Epithelial cell of proximal tubule (primary cell): Measurements from ENCODE around the gene DLK1. TPM values are rescaled to one million over a fixed set of nuclear protein-coding genes. Genes with fewer than 3 reads are reported as not detected.

Experiments
- DNase-seq: peaks from one replicate; pipeline ENCODE4 v3.0.0-alpha.2; 2011; ENCODE audit warnings: low read depth
- H3K4me3 ChIP-seq: 2 replicates; pipeline ENCODE4 v1.5.1; 2011; ENCODE audit warnings: low read depth, mild to moderate bottlenecking, low read length
- total RNA-seq: library from RNA; depleted of rRNA; stranded (reverse); fragments of >200 nt; gene quantifications from 2 replicates; pipeline ENCODE4 v1.2.3, GENCODE V29; 2015
- TF ChIP-seq, protein P1 (sequence below): conservative IDR thresholded peaks from 2 replicates; pipeline ENCODE4 v1.5.1; 2012; ENCODE audit warnings: low read depth, mild to moderate bottlenecking, low read length

DLK1 gene
- total RNA-seq, 1 donor from 2014 or later = not detected

DNA sequence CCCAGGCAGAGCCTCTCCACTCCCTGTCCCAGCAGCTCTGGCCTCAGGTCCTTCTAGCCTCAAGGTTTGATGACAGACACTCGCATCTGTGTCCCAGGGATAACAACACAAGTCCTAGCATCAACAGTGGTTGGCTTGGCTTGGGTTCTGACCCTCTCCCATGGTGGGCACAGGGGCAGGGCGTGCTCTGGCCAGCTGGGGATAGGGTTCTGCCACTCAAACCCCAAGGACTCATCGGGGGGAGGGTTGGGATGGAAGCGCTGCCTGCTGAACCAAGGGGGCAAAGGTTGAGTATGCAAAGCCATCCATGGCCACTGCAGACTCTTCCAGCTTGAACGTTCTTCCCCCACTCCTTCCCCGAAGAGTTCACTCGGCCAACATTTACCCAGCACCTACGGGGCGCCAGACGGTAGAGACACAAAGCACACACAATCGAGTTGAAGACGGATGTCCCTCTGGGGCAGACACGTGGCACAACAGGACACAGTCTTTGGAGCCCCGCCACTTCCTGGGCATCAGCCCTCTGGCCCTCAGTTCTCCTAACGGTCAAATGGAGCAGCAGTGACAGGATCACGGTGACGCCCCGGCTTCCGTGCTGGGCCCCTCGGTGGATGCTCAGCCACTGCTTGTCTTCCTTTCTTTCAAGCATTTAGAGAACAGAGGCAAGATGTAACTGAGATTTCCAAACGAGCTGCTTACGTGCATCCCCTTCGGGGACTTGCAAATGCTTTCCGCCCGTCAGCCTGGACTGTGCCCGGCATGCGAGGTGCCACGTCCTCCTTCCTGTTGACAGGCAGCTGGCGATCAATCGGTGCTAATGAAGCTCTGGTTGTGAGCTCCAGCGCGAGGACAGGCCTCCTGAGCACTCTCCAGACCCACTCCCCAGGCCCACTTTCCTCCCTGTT, 42.6 kb downstream of the DLK1 start:
- no peak overlapping the region for H3K4me3 ChIP-seq
- DNase-seq = no peak
- TF ChIP-seq, protein P1, sequence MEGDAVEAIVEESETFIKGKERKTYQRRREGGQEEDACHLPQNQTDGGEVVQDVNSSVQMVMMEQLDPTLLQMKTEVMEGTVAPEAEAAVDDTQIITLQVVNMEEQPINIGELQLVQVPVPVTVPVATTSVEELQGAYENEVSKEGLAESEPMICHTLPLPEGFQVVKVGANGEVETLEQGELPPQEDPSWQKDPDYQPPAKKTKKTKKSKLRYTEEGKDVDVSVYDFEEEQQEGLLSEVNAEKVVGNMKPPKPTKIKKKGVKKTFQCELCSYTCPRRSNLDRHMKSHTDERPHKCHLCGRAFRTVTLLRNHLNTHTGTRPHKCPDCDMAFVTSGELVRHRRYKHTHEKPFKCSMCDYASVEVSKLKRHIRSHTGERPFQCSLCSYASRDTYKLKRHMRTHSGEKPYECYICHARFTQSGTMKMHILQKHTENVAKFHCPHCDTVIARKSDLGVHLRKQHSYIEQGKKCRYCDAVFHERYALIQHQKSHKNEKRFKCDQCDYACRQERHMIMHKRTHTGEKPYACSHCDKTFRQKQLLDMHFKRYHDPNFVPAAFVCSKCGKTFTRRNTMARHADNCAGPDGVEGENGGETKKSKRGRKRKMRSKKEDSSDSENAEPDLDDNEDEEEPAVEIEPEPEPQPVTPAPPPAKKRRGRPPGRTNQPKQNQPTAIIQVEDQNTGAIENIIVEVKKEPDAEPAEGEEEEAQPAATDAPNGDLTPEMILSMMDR = no peak

DNA sequence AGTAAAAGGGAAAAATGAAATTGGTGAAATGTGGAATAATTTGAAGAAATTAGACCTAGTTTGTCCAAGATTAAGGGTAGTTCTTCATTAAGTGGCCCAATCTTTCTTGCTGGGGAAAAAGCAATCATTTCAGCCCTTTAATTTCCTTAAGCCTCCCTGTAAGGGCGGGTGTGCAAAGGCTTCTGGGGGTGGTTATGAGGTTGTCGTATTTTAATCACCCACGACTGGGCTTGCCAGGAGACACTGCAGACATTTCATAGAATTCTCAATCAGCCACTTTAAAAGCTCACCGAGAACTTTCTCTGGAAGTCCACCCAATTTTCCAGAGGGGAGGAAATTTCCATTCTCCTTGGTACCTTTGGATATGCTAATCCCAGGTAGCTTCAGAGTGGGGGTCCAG, 43.4 kb downstream of the DLK1 start:
- DNase-seq = no peak
- no peak overlapping the region for H3K4me3 ChIP-seq
- TF ChIP-seq, protein P1 = no peak

DNA sequence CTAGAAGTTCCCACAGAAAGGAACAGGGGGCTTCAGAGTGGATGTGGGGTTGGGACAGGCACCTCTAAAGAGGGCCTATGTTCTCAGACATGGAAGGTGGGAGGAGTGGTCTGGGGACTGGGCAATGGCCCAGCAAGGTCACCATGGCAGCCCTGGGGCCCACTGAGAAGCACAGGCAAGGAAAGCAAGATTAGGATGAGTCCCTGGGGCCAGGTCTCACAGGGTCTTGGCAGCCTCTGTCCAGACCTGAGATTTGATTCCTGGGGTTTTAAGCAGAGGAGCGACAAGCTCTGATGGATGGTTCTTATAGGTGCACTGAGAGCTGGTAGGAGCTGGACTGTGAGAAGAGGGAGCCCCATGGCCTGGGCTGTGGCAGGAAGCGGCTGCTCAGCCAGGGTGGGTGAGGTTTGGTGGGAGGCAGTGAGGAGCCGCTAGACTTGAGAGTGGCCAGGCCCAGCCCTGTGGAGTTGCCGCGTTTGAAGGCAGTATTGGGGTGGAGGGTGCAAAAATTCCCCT, 44.0 kb downstream of the DLK1 start:
- H3K4me3 ChIP-seq = no peak overlapping the region
- no peak for DNase-seq
- TF ChIP-seq, protein P1 = no peak

DNA sequence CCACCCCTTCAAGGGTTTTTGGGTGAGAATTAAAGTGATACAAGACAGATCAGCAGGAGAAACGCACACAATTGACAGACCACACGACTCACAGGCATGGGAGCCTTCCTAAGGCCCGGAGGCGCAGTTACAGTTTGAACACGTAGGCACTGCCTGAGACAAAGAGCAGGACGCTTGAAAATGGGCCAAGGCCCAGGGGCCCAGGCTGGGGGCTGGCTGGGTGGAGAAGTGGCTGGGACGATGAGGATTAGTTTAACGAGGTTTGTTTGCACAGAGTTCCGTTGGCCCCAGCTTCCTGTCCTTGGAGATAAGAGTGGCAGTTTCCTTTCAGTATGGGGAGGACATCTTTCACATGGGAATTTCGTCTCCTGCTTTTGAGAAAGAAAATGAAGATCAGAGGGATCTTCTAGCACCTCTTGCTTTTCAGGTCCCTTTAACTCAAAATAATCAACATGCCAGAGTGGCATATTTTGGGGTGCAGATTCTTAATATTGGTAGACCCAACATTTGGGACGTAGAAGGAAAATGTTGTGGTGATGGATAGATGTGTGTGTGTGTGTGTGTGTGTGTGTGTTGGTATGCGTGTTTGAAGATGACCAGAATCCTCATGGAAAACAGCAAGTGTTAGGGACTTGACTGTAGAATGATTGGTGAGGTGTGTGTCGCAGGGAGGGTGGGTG, 44.6 kb downstream of the DLK1 start:
- TF ChIP-seq, protein P1 = no peak
- no peak overlapping the region for H3K4me3 ChIP-seq
- no peak for DNase-seq

GRCh38 chr14:100772607-100773165, 46.0 kb downstream of the DLK1 start:
- TF ChIP-seq, protein P1 = no peak
- H3K4me3 ChIP-seq = no peak overlapping the region
- DNase-seq = no peak

DNA sequence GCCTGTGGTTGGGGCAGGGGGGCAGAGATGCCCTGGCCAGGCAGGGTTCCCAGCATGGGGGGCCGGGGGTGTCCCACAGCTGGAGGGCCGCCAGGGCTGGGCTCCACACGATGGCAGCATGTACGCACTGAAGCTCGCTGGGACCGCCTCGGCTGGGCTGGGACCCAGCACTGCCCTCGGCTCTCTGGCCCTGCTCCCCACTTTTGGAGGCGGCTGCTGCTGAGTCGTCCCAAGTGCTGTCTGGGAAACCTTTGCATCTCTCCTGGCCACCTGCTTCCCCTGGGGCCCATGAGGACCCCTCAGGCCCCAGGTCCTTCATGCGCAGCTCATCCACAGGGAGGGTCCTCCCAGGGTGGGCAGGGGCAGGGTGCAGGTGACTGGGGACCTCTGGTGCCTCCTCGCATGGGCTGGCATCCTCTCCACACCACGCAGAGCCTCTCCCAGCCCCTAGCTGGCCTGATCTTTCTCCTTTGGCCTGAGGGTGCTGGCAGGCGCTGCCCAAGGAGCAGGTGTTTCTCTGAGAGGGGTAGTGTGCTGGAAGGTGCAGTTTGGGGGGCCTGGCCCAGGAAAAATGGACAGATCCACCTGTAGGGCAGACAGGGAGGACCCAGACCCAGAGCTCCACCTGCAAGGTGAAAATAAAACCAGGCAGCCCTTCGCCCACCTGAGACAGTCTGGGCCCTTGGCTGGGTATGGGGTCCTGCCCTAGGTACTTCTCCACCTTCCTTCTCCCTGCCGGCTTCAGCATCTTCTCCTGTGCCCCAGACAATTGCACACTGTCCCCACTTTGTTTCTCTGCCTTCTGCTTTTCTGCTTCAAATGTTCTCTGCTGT, 46.9 kb downstream of the DLK1 start:
- H3K4me3 ChIP-seq = no peak overlapping the region
- TF ChIP-seq, protein P1 = no peak
- DNase-seq = no peak
